HEK293 (cell line): ENCODE results near the gene MTHFD1L.

Experiments
- CTCF ChIP-seq: fragments of 450-650 bp; formaldehyde crosslinking; IDR thresholded peaks from 2 replicates; pipeline ENCODE4 v1.5.1; 2016; ENCODE audit warnings: missing biosample characterization, missing genetic modification characterization
- REST ChIP-seq: fragments of 450-650 bp; formaldehyde crosslinking; IDR thresholded peaks from 2 replicates; pipeline ENCODE4 v1.5.1; 2016; ENCODE audit warnings: missing biosample characterization, missing genetic modification characterization
- ZBTB44 ChIP-seq: fragments of 450-650 bp; IDR thresholded peaks from 2 replicates; pipeline ENCODE4 v1.5.1; 2018; ENCODE audit warnings: missing biosample characterization, mild to moderate bottlenecking, missing genetic modification characterization
- ZNF391 ChIP-seq: fragments of 450-650 bp; formaldehyde crosslinking; IDR thresholded peaks from 2 replicates; pipeline ENCODE4 v1.5.1; 2016; ENCODE audit warnings: low read depth, missing biosample characterization, missing genetic modification characterization, borderline replicate concordance
- ZNF398 ChIP-seq: fragments of 450-650 bp; formaldehyde crosslinking; IDR thresholded peaks from 2 replicates; pipeline ENCODE4 v1.5.1; 2017; ENCODE audit warnings: missing biosample characterization, missing genetic modification characterization
- ZNF768 ChIP-seq: fragments of 450-650 bp; formaldehyde crosslinking; IDR thresholded peaks from 2 replicates; pipeline ENCODE4 v1.5.1; 2018; ENCODE audit warnings: missing biosample characterization, mild to moderate bottlenecking, missing genetic modification characterization
- ZSCAN30 ChIP-seq: fragments of 450-650 bp; IDR thresholded peaks from 2 replicates; pipeline ENCODE4 v1.5.1; 2018; ENCODE audit warnings: missing biosample characterization, mild to moderate bottlenecking, missing genetic modification characterization, moderate library complexity
- ZSCAN5A ChIP-seq: fragments of 450-650 bp; formaldehyde crosslinking; IDR thresholded peaks from 2 replicates; pipeline ENCODE4 v1.5.1; 2016; ENCODE audit warnings: missing biosample characterization, missing genetic modification characterization

- TF ChIP-seq REST (tag by site-specific recombination) (no peak), ZSCAN5A (tag by site-specific recombination) (no peak), CTCF (tag by site-specific recombination) (no peak), ZBTB44 (no peak), ZNF768 (tag by site-specific recombination) (no peak), ZNF391 (no peak), ZSCAN30 (no peak), ZNF398 (tag by site-specific recombination) (no peak)
Measured at GRCh38 chr6:150964765-150965164, 99.3 kb downstream of the MTHFD1L start.
